Muscle layer of duodenum (tissue), 2 donors: ENCODE measurements around the gene HS3ST5.
"Not testable (repeated sequence)": the region's sequence is repeated elsewhere in the genome, so short reads cannot be mapped to it uniquely, and the experiment has no call there.

Experiments used
- H3K27ac ChIP-seq: one replicate; pipeline ENCODE4 v1.7.0; 2013; ENCODE audit warnings: mild to moderate bottlenecking, low read length
- H3K27me3 ChIP-seq: one replicate; pipeline ENCODE4 v1.7.0; 2013; ENCODE audit warnings: low read depth, mild to moderate bottlenecking, control low read depth, low read length
- H3K36me3 ChIP-seq, 2 donors: one replicate each; pipeline ENCODE4 v1.7.0; 2013; ENCODE audit warnings: low read length in 2 of 2, control low read depth in 1 of 2, mild to moderate bottlenecking in 1 of 2; ENCODE audit not compliant: insufficient read depth in 2 of 2, control insufficient read depth in 1 of 2
- H3K4me1 ChIP-seq, 2 donors: one replicate each; pipeline ENCODE4 v1.7.0; 2013; ENCODE audit warnings: low read length in 2 of 2, mild to moderate bottlenecking in 2 of 2, control low read depth in 1 of 2, moderate library complexity in 1 of 2; ENCODE audit not compliant: insufficient read depth in 2 of 2, control insufficient read depth in 1 of 2
- H3K4me3 ChIP-seq, 2 donors: one replicate each; pipeline ENCODE4 v1.7.0; 2013; ENCODE audit warnings: low read length in 2 of 2, low read depth in 1 of 2, mild to moderate bottlenecking in 1 of 2
- H3K9me3 ChIP-seq, 2 donors: one replicate each; pipeline ENCODE4 v1.7.0; 2013; ENCODE audit warnings: low read length in 2 of 2, control low read depth in 1 of 2, mild to moderate bottlenecking in 1 of 2; ENCODE audit not compliant: control insufficient read depth in 1 of 2
- donor health status: healthy.

The HS3ST5 gene

GRCh38 chr6:114058435-114058834 is 284.4 kb downstream of the HS3ST5 start:
- H3K36me3 ChIP-seq, result no peaks in the 10 kb centered on the region
- H3K4me1 ChIP-seq, result no peaks in the 10 kb centered on the region
- no peaks in the 10 kb centered on the region for H3K27me3 ChIP-seq
- no peak overlapping the region for H3K4me3 ChIP-seq
- no peak overlapping the region for H3K27ac ChIP-seq
- H3K9me3 ChIP-seq, result no peaks in the 10 kb centered on the region

- Histone ChIP-seq H3K4me3 (no peak overlapping the region), H3K27me3 (no peaks in the 10 kb centered on the region), H3K27ac (no peak overlapping the region), H3K9me3 (no peaks in the 10 kb centered on the region), H3K4me1 (no peaks in the 10 kb centered on the region), H3K36me3 (no peaks in the 10 kb centered on the region)
Measured at GRCh38 chr6:114055763-114056162, 287.1 kb downstream of the HS3ST5 start.

GRCh38 chr6:114055349-114055748 is 287.5 kb downstream of the HS3ST5 start:
- Histone ChIP-seq H3K27me3 (no peaks in the 10 kb centered on the region), H3K4me1 (no peaks in the 10 kb centered on the region), H3K4me3 (no peak overlapping the region), H3K9me3 (no peaks in the 10 kb centered on the region), H3K36me3 (no peaks in the 10 kb centered on the region), H3K27ac (no peak overlapping the region)

GRCh38 chr6:114053791-114054190 is 289.0 kb downstream of the HS3ST5 start:
- no peak overlapping the region for H3K4me3 ChIP-seq
- no peaks in the 10 kb centered on the region for H3K36me3 ChIP-seq
- no peaks in the 10 kb centered on the region for H3K9me3 ChIP-seq
- H3K27me3 ChIP-seq, result no peaks in the 10 kb centered on the region
- no peaks in the 10 kb centered on the region for H3K4me1 ChIP-seq
- H3K27ac ChIP-seq, result no peak overlapping the region

- no peak overlapping the region for H3K27ac ChIP-seq
- H3K4me1 ChIP-seq, result no peaks in the 10 kb centered on the region
- H3K9me3 ChIP-seq, result peaks cover 0 to 7% of the 10 kb centered on the region in 2 donors
- no peak overlapping the region for H3K4me3 ChIP-seq
- no peaks in the 10 kb centered on the region for H3K36me3 ChIP-seq
- H3K27me3 ChIP-seq, result no peaks in the 10 kb centered on the region
Measured at GRCh38 chr6:114052141-114052540, 290.7 kb downstream of the HS3ST5 start.

- peaks cover 0 to 7% of the 10 kb centered on the region in 2 donors for H3K9me3 ChIP-seq
- no peak overlapping the region for H3K27ac ChIP-seq
- H3K4me1 ChIP-seq, result no peaks in the 10 kb centered on the region
- no peaks in the 10 kb centered on the region for H3K27me3 ChIP-seq
- H3K4me3 ChIP-seq, result no peak overlapping the region
- H3K36me3 ChIP-seq, result no peaks in the 10 kb centered on the region
Measured at GRCh38 chr6:114051031-114051430, 291.8 kb downstream of the HS3ST5 start.

GRCh38 chr6:114049367-114049966 is 293.4 kb downstream of the HS3ST5 start:
- H3K36me3 ChIP-seq, result no peaks in the 10 kb centered on the region
- H3K27me3 ChIP-seq, result no peaks in the 10 kb centered on the region
- H3K4me3 ChIP-seq, result no peak overlapping the region
- no peaks in the 10 kb centered on the region for H3K4me1 ChIP-seq
- no peak overlapping the region for H3K27ac ChIP-seq
- peaks cover 0 to 7% of the 10 kb centered on the region in 2 donors for H3K9me3 ChIP-seq

- H3K36me3 ChIP-seq, result not testable (repeated sequence)
Measured at GRCh38 chr6:114044566-114044965, 298.3 kb downstream of the HS3ST5 start.

GRCh38 chr6:114042267-114043016 is 300.4 kb downstream of the HS3ST5 start:
- H3K4me3 ChIP-seq, result no peak overlapping the region
- H3K27ac ChIP-seq, result no peak overlapping the region
- H3K27me3 ChIP-seq, result no peaks in the 10 kb centered on the region
- H3K9me3 ChIP-seq, result no peaks in the 10 kb centered on the region
- H3K4me1 ChIP-seq, result no peaks in the 10 kb centered on the region
- H3K36me3 ChIP-seq, result no peaks in the 10 kb centered on the region

More at GRCh38 chr6:114044566-114044965, 298.3 kb downstream of the HS3ST5 start:
- not testable (repeated sequence) for H3K27me3 ChIP-seq, H3K4me3 ChIP-seq, H3K9me3 ChIP-seq, H3K4me1 ChIP-seq, H3K27ac ChIP-seq

- no peaks in the 10 kb centered on the region for H3K9me3 ChIP-seq
- no peak overlapping the region for H3K4me3 ChIP-seq
- no peaks in the 10 kb centered on the region for H3K4me1 ChIP-seq
- H3K27me3 ChIP-seq, result no peaks in the 10 kb centered on the region
- H3K27ac ChIP-seq, result no peak overlapping the region
- H3K36me3 ChIP-seq, result no peaks in the 10 kb centered on the region
Measured at GRCh38 chr6:114040871-114041270, 302.0 kb downstream of the HS3ST5 start.

GRCh38 chr6:114039841-114040240 is 303.0 kb downstream of the HS3ST5 start:
- H3K27ac ChIP-seq, result no peak overlapping the region
- H3K27me3 ChIP-seq, result no peaks in the 10 kb centered on the region
- H3K36me3 ChIP-seq, result no peaks in the 10 kb centered on the region
- H3K9me3 ChIP-seq, result no peaks in the 10 kb centered on the region
- H3K4me1 ChIP-seq, result no peaks in the 10 kb centered on the region
- H3K4me3 ChIP-seq, result no peak overlapping the region

- H3K27ac ChIP-seq, result no peak overlapping the region
- H3K4me3 ChIP-seq, result no peak overlapping the region
- H3K9me3 ChIP-seq, result no peaks in the 10 kb centered on the region
- H3K4me1 ChIP-seq, result no peaks in the 10 kb centered on the region
- no peaks in the 10 kb centered on the region for H3K27me3 ChIP-seq
- H3K36me3 ChIP-seq, result no peaks in the 10 kb centered on the region
Measured at GRCh38 chr6:114033606-114034005, 309.2 kb downstream of the HS3ST5 start.
